PC-9 (cell line): ENCODE data around the gene MTMR4. TPM values are rescaled to one million over a fixed set of nuclear protein-coding genes. Genes with fewer than 3 reads are reported as not detected.
"Not testable (repeated sequence)": the region's sequence is repeated elsewhere in the genome, so short reads cannot be mapped to it uniquely, and the experiment has no call there.

Experiments
- BruUV-seq: library from RNA; stranded (reverse); fragments of 400-500 nt; replicated peaks from 2 replicates; lab custom pipeline; 2021; lab: Mats Ljungman, UMichigan
- CTCF ChIA-PET: fragments of 300-600 bp; sonication (Branson Sonifier 250); formaldehyde crosslinking; loops from one replicate; lab custom pipeline; 2022; ENCODE audit warnings: antibody characterized with exemption; lab: Charles Lee
- POLR2A ChIA-PET: fragments of 300-600 bp; sonication (Branson Sonifier 250); formaldehyde crosslinking; loops from one replicate; lab custom pipeline; 2022; ENCODE audit warnings: antibody characterized with exemption; ENCODE audit not compliant: unreplicated experiment; lab: Charles Lee
- DNase-seq, 2 experiments: peaks; one replicate each; pipeline versions ENCODE4 v3.0.0 to v3.0.0-alpha.2; 2015 to 2022; ENCODE audit warnings: mixed read lengths in 1 of 2
- H2AFZ ChIP-seq: fragments of 200-600 bp; sonication (generic); 2 replicates; pipeline ENCODE4 v1.8.1; 2017; ENCODE audit warnings: antibody characterized with exemption
- H3F3A ChIP-seq: fragments of 200-600 bp; sonication (generic); 2 replicates; pipeline ENCODE4 v1.8.1; 2017; ENCODE audit warnings: antibody characterized with exemption, mild to moderate bottlenecking, low read depth; ENCODE audit not compliant: insufficient read depth
- H3K27ac ChIP-seq: fragments of 200-600 bp; sonication (generic); 2 replicates; pipeline ENCODE4 v1.6.1; 2016; ENCODE audit warnings: mixed run types
- H3K27me3 ChIP-seq: fragments of 200-600 bp; sonication (generic); 2 replicates; pipeline ENCODE4 v1.6.1; 2016; ENCODE audit warnings: low read depth, mixed run types; ENCODE audit not compliant: insufficient read depth
- H3K36me3 ChIP-seq: fragments of 200-600 bp; sonication (generic); 2 replicates; pipeline ENCODE4 v1.6.1; 2016; ENCODE audit warnings: low read depth, mixed run types
- H3K4me1 ChIP-seq: fragments of 200-600 bp; sonication (generic); replicated peaks from 2 replicates; pipeline ENCODE4 v1.6.1; 2016; ENCODE audit warnings: mixed run types; ENCODE audit not compliant: insufficient read depth
- H3K4me2 ChIP-seq: fragments of 200-600 bp; sonication (generic); 2 replicates; pipeline ENCODE4 v1.6.1; 2017; ENCODE audit warnings: mixed run types
- H3K4me3 ChIP-seq: fragments of 200-600 bp; sonication (generic); 2 replicates; pipeline ENCODE4 v1.6.1; 2016; ENCODE audit warnings: mixed run types
- H3K79me2 ChIP-seq: fragments of 200-600 bp; sonication (generic); 2 replicates; pipeline ENCODE4 v1.6.1; 2017; ENCODE audit warnings: low read depth, mixed run types
- H3K9me2 ChIP-seq: fragments of 200-600 bp; sonication (generic); 2 replicates; pipeline ENCODE4 v1.8.1; 2017; ENCODE audit warnings: mild to moderate bottlenecking; ENCODE audit not compliant: insufficient read depth
- H3K9me3 ChIP-seq: fragments of 200-600 bp; sonication (generic); 2 replicates; pipeline ENCODE4 v1.8.1; 2016; ENCODE audit warnings: low read depth; ENCODE audit not compliant: insufficient read depth
- H4K20me1 ChIP-seq: fragments of 200-600 bp; sonication (generic); 2 replicates; pipeline ENCODE4 v1.8.1; 2017; ENCODE audit not compliant: insufficient read depth
- EZH2 ChIP-seq: fragments of 200-600 bp; sonication (generic); IDR thresholded peaks from 2 replicates; pipeline ENCODE4 v1.8.0; 2017; ENCODE audit warnings: antibody characterized with exemption, low read depth
- intact Hi-C: fragments of 100-400 bp; cut with micrococcal nuclease; formaldehyde crosslinking; loops from one replicate; pipeline ENCODE4 v1.10.0; 2022; ENCODE audit not compliant: unreplicated experiment
- total RNA-seq: library from RNA; stranded (reverse); gene quantifications from 2 replicates; pipeline ENCODE4 v1.2.3, GENCODE V29; 2021
- TF ChIP-seq, protein P1 (sequence below): fragments of 200-600 bp; sonication (generic); conservative IDR thresholded peaks from 2 replicates; pipeline ENCODE4 v1.6.1; 2017; ENCODE audit warnings: mixed run types, antibody characterized with exemption, mild to moderate bottlenecking, moderate library complexity

MTMR4 gene
- total RNA-seq, 1 experiment from 2014 or later = 35.1 TPM

DNA sequence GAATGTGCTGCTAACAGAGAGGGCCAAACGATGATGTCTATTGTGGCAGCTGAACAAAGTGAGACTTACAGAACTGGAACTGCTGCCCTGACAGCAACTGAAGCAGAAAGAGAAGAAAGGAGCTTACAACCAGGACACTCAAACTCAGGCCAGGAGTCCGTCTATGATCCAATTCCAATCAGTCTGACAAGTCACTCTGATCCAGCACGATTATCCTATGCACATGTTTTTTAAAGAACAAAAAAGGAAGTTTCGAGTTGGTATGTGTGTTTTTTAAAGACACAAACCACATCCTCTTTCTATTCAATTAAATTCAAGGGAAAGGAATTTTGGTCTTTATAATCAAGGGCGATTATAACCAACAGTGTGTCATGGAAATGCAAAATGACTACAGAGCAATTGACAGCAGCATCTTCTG lies 42.4 kb upstream of the MTMR4 start:
- Histone ChIP-seq H2AFZ (no peak overlapping the region), H3K4me3 (no peak overlapping the region), H3K79me2 (no peaks in the 10 kb centered on the region), H4K20me1 (no peaks in the 10 kb centered on the region), H3K36me3 (no peaks in the 10 kb centered on the region), H3K4me2 (no peak overlapping the region), H3K27ac (no peak overlapping the region), H3K9me2 (no peaks in the 10 kb centered on the region), H3F3A (no peaks in the 10 kb centered on the region), H3K9me3 (no peaks in the 10 kb centered on the region), H3K27me3 (no peaks in the 10 kb centered on the region), H3K4me1 (no peaks in the 10 kb centered on the region)
- POLR2A ChIA-PET = no interaction called here
- intact Hi-C loops = no loop called here
- TF ChIP-seq EZH2 = no peak
- TF ChIP-seq, protein P1, sequence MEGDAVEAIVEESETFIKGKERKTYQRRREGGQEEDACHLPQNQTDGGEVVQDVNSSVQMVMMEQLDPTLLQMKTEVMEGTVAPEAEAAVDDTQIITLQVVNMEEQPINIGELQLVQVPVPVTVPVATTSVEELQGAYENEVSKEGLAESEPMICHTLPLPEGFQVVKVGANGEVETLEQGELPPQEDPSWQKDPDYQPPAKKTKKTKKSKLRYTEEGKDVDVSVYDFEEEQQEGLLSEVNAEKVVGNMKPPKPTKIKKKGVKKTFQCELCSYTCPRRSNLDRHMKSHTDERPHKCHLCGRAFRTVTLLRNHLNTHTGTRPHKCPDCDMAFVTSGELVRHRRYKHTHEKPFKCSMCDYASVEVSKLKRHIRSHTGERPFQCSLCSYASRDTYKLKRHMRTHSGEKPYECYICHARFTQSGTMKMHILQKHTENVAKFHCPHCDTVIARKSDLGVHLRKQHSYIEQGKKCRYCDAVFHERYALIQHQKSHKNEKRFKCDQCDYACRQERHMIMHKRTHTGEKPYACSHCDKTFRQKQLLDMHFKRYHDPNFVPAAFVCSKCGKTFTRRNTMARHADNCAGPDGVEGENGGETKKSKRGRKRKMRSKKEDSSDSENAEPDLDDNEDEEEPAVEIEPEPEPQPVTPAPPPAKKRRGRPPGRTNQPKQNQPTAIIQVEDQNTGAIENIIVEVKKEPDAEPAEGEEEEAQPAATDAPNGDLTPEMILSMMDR = no peak
- no TSS peak for BruUV-seq
- CTCF ChIA-PET = no interaction called here
- no peak for DNase-seq

- H3K9me2 ChIP-seq, H3K4me1 ChIP-seq, CTCF ChIA-PET, H4K20me1 ChIP-seq, H3F3A ChIP-seq, H3K9me3 ChIP-seq, H3K27ac ChIP-seq, H2AFZ ChIP-seq, intact Hi-C loops, H3K27me3 ChIP-seq, POLR2A ChIA-PET, H3K79me2 ChIP-seq, H3K36me3 ChIP-seq, H3K4me2 ChIP-seq, BruUV-seq, H3K4me3 ChIP-seq, DNase-seq: not testable (repeated sequence)
Observed at GRCh38 chr17:58555109-58555508, 40.7 kb upstream of the MTMR4 start.

DNA sequence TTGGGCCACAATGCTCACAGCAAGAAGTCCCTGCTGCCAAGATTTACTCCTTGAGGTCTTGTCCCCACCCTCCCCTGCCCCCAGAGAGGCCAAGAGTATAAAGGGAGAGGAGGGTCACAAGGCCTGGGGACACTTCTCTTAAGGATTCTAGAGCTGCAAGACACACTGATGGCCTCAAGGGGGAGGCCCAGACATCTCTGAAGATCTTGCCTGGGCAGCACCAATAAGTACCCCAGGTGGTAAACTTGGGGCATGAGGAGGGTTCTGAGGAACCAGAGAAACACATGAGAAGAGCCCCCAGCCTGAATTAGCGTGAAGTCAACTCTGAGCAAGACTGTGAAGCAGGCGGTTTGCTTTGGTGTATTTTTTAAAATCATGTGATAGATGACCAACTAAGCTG lies 26.8 kb upstream of the MTMR4 start:
- Histone ChIP-seq H3F3A (no peaks in the 10 kb centered on the region), H4K20me1 (no peaks in the 10 kb centered on the region), H3K79me2 (no peaks in the 10 kb centered on the region), H3K4me1 (no peaks in the 10 kb centered on the region), H3K27me3 (peaks cover 23% of the 10 kb centered on the region), H3K4me2 (no peak overlapping the region), H3K9me2 (no peaks in the 10 kb centered on the region), H2AFZ (no peak overlapping the region), H3K4me3 (no peak overlapping the region), H3K36me3 (no peaks in the 10 kb centered on the region), H3K9me3 (no peaks in the 10 kb centered on the region), H3K27ac (no peak overlapping the region)
- POLR2A ChIA-PET = no interaction called here
- DNase-seq = no peak
- intact Hi-C loops = no loop called here
- CTCF ChIA-PET = interaction anchor here (0.6 to 0.7 kb wide), 3 partner anchors 42 to 125 kb away, joined by 5 to 7 read pairs (median 6); no protein-coding TSS in a partner anchor
- BruUV-seq = no TSS peak
- TF ChIP-seq, protein P1 = peak; percentile 58
- TF ChIP-seq EZH2 = no peak

DNA sequence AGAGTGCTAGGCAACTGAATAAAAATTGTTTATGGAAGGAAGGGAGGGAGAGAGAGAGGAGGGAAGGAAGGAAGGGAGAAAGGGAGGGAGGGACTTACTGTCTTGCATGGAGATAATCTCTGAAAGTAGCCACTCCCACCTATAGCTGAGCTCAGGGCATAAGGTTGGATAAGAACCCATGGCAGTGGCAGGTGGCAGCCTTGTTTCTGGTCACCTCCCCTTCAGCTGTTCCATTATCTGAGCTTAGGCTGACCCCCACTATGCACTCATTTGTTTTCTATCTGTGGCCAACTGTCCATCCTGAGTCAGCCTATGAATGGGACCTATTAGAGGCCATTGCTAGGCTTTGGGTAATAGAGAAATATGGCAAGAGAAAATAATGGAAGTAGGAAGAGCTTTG lies 25.3 kb upstream of the MTMR4 start:
- H3F3A ChIP-seq = peaks cover 11% of the 10 kb centered on the region; the same call in 1 of the 2 replicates
- no peak overlapping the region for H3K4me3 ChIP-seq
- peaks cover 23% of the 10 kb centered on the region for H3K27me3 ChIP-seq
- peaks cover 13% of the 10 kb centered on the region for H3K4me1 ChIP-seq
- BruUV-seq = no TSS peak
- H3K4me2 ChIP-seq = no peak overlapping the region
- H3K79me2 ChIP-seq = no peaks in the 10 kb centered on the region
- H2AFZ ChIP-seq = no peak overlapping the region
- ChIA-PET POLR2A (interaction anchor here (0.6 kb wide), 1 partner anchor 392 kb away, joined by 3 read pairs; no protein-coding TSS in a partner anchor), CTCF (no interaction called here)
- no peaks in the 10 kb centered on the region for H4K20me1 ChIP-seq
- no peaks in the 10 kb centered on the region for H3K9me2 ChIP-seq
- no peaks in the 10 kb centered on the region for H3K9me3 ChIP-seq
- intact Hi-C loops = no loop called here
- DNase-seq = no peak
- TF ChIP-seq, protein P1 = no peak
- TF ChIP-seq EZH2 = no peak
- H3K36me3 ChIP-seq = no peaks in the 10 kb centered on the region
- no peak overlapping the region for H3K27ac ChIP-seq
